RWPE1 (cell line): ENCODE measurements around the gene B3GALT5.

Source experiments
- CTCF ChIA-PET: fragments of 350-600 bp; sonication (Branson Sonifier 250); formaldehyde crosslinking; extraction: SDS; loops from one replicate; lab custom pipeline; 2021; lab: Yijun Ruan, JAX
- POLR2A ChIA-PET: fragments of 400-600 bp; formaldehyde crosslinking; extraction: SDS; loops from one replicate; lab custom pipeline; 2020; ENCODE audit warnings: antibody characterized with exemption; ENCODE audit not compliant: low non-redundant PET; lab: Yijun Ruan, JAX
- DNase-seq: peaks from one replicate; pipeline ENCODE4 v3.0.0; 2012; ENCODE audit warnings: low spot score
- H3K27ac ChIP-seq: fragments of 450-650 bp; 2 replicates; pipeline ENCODE4 v1.5.1; 2017
- TF ChIP-seq, protein P1 (sequence below): fragments of 450-650 bp; conservative IDR thresholded peaks from 2 replicates; pipeline ENCODE4 v1.5.1; 2017; ENCODE audit warnings: low read depth, mild to moderate bottlenecking

B3GALT5 gene

DNA sequence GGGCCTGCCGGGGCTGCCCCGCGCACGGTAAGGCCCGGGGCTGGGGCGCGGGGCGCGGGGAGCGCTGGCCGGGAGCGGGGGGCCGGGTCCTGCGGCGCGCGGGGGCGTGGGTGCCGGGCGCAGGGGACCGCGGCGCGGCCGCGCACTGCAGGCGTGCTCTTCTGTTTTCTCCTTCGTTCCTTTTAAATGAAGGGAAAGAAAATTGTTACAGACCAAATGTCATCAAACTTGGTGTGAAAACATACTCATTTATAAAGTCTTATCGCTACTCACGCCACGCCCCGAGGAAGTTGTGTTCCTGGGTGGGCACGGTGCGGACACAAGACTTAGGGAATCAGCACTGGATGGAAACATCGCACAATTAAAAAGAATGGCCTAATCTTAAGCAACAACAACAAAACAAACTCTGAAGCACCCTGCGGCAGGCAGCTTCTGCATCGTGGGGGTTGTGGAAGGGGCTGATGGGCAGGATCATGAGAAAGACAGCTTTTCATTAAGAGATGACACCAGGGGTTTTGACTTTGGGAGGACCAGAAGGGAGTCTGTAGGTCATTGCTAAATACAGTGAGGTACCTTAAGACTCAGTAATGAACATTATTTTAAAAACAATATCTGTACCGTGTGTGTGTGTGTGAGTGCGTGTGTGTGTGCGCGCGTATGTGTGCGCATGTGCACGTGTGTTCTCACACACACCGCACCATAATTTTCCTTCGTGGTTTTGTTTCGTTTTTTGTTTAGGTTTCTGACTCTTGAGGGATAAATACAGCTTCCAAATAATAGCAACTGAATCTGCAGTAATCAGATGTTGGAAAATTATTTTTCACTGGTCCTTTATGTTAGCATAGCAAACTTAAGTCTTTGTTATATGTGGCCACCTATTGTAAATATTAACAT, 548 bp downstream of the B3GALT5 start:
- TF ChIP-seq, protein P1, sequence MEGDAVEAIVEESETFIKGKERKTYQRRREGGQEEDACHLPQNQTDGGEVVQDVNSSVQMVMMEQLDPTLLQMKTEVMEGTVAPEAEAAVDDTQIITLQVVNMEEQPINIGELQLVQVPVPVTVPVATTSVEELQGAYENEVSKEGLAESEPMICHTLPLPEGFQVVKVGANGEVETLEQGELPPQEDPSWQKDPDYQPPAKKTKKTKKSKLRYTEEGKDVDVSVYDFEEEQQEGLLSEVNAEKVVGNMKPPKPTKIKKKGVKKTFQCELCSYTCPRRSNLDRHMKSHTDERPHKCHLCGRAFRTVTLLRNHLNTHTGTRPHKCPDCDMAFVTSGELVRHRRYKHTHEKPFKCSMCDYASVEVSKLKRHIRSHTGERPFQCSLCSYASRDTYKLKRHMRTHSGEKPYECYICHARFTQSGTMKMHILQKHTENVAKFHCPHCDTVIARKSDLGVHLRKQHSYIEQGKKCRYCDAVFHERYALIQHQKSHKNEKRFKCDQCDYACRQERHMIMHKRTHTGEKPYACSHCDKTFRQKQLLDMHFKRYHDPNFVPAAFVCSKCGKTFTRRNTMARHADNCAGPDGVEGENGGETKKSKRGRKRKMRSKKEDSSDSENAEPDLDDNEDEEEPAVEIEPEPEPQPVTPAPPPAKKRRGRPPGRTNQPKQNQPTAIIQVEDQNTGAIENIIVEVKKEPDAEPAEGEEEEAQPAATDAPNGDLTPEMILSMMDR, result no peak

DNA sequence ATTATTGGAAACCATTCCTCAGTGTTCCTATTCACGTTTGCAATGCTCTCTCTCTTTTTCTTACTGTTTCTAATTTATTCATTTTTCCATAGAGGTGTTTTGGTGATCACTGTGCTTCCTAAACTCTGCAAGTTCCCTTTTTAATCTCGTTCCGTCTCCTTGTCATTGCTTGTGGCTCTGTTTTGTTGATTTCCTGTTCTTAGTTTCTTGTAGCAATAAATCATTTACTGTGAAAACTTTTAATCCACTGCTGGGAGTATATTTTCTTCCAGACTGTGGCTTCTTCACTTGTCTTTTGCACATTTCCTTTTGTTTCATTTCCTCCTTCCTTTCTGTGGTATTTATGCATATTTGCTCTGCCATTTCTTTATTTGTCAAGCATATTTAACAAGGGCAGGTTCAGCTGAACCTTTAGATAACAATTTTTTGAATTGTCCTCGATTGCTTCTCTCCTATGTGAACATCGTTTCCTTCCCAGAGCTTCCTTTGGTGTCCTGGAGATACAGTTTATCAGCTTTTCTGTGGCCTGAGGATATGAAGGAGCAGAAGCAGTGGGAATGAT, 3.6 kb downstream of the B3GALT5 start:
- CTCF ChIA-PET, result interaction anchor here (0.6 kb wide), 1 partner anchor 78 kb away, joined by 3 read pairs; no protein-coding TSS in a partner anchor
- no peak overlapping the region for H3K27ac ChIP-seq
- TF ChIP-seq, protein P1, result no peak
- no peak for DNase-seq
- POLR2A ChIA-PET, result no interaction called here

More for the DNA sequence above, 548 bp downstream of the B3GALT5 start:
- POLR2A ChIA-PET, result no interaction called here
- no peak for DNase-seq
- no peak overlapping the region for H3K27ac ChIP-seq
- CTCF ChIA-PET, result interaction anchor here (0.6 to 0.7 kb wide), 2 partner anchors 493 to 1084 kb away, joined by 3 to 4 read pairs; no protein-coding TSS in a partner anchor

DNA sequence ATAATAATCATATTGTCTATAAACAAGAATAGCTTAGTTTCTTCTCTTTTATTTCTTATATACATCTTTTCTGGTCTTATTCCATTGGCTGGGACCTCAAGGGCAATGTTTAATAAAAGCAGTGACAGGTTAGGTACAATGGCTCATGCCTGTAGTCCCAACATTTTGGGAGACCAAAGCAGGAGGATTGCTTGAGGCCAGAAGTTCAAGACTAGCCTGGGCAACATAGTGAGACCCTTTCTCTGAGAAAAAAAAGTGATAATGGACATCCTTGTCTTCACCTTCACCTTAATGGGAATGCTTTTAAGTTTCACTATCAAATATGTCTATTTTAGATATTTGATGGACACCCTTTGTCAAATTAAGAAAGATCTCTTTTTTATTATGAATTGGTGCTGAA, 8.1 kb downstream of the B3GALT5 start:
- no peak for DNase-seq
- H3K27ac ChIP-seq, result no peak overlapping the region
- TF ChIP-seq, protein P1, result no peak
- CTCF ChIA-PET, result no interaction called here
- POLR2A ChIA-PET, result no interaction called here

DNA sequence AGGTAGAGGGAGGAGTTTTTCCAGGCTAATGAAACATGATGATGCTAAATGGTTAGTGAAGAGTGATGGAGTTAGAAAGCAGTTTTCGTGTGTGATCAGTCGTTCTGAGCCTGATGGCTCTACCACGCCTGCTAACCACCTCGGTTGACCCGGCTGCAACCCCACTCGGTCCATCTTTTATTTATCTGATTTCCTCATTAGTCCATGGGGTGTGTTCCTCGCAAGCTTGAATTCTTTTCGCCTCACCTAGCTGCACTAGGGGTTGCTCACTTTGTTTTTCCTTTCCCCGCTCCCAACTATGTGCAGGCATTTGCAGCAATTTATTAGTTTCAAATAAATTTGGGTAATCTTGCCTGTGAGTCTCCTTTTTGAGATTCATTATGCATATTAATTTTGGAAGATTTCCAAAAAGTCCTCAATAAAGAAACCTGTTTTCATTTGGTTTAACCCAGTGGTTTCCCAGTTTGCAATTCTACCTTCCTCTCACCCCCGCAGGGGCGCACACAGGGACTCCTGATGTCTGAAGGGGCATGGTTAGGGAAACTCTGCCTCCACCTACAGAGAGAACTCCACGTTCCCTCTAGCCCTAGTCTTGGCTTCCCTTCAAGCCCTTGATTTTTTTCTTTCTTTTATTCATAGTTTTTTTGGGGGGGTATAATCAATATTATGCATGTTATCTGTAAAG, 12.6 kb downstream of the B3GALT5 start:
- H3K27ac ChIP-seq, result no peak overlapping the region
- ChIA-PET CTCF (interaction anchor here (0.6 kb wide), 1 partner anchor 14 kb away, joined by 4 read pairs; no protein-coding TSS in a partner anchor), POLR2A (no interaction called here)
- DNase-seq, result no peak
- TF ChIP-seq, protein P1, result no peak

DNA sequence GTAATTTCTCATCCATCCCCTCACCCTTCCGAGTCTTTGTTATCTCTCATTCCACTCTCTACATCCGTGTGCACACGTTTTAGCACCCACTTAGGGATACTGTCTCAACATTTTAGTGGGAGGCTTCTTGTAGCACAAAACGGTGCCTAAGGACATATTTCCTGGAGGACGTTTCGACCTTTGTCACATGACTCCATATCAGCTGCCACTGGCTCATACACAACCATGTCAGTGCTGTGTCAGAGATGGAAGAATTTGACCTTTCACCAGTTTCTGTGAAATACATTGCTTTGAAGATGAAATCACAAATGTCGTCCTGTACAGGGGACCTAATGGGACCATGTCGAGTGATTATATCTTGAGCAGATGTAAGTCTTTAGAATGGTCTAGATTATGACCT, 15.6 kb downstream of the B3GALT5 start:
- DNase-seq, result no peak
- ChIA-PET POLR2A (no interaction called here), CTCF (no interaction called here)
- H3K27ac ChIP-seq, result no peak overlapping the region
- TF ChIP-seq, protein P1, result no peak

DNA sequence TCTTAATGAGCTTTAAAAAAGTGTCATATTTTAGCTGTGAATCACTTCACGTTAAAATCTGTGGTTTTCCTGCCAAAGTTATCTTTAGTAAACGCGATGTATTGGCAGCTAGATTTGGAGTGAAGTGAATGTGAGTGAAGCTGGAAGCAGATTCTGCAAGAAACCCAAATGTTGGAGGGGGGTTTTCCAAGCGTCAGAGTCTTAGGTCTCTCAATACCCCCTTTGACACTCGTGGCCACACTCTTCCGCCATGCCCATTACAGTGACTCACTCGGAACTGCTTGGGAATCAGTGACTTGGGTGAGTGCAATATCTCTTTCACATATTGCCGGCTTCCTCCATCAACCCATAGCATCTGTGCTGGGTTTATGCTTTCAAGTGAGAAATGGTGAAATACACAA, 17.5 kb downstream of the B3GALT5 start:
- no peak for DNase-seq
- TF ChIP-seq, protein P1, result no peak
- CTCF ChIA-PET, result interaction anchor here (0.6 kb wide), 1 partner anchor 516 kb away, joined by 5 read pairs; no protein-coding TSS in a partner anchor
- no peak overlapping the region for H3K27ac ChIP-seq
- POLR2A ChIA-PET, result no interaction called here
